H1 (cell line): Measurements from ENCODE around the gene CDK9. TPM values are rescaled to one million over a fixed set of nuclear protein-coding genes. Genes with fewer than 3 reads are reported as not detected.

Source experiments
- CTCF ChIA-PET: fragments of 300-600 bp; sonication (Branson Sonifier 250); formaldehyde crosslinking; loops from one replicate; lab custom pipeline; 2021; ENCODE audit not compliant: partially characterized antibody; lab: Charles Lee
- POLR2A ChIA-PET: fragments of 300-600 bp; sonication (Branson Sonifier 250); formaldehyde crosslinking; loops from one replicate; lab custom pipeline; 2021; ENCODE audit warnings: inconsistent platforms; ENCODE audit not compliant: partially characterized antibody; lab: Charles Lee
- DNase-seq, 2 experiments: peaks; one replicate each; pipeline versions ENCODE4 v3.0.0 to v3.0.0-alpha.2; 2010 to 2022; ENCODE audit warnings: low spot score in 2 of 2, low read depth in 1 of 2, mixed read lengths in 1 of 2
- FAIRE-seq: peaks from 2 replicates; lab custom pipeline; 2011; peaks lifted over from hg19 to GRCh38; lab: Jason Lieb, UNC
- H2AFZ ChIP-seq: 2 replicates; pipeline ENCODE4 v1.8.1; 2012; ENCODE audit warnings: low read length, inconsistent platforms
- H2AK5ac ChIP-seq: 2 replicates; pipeline ENCODE4 v1.6.1; 2013; ENCODE audit warnings: low read depth, low read length
- H2BK120ac ChIP-seq: replicated peaks from 2 replicates; pipeline ENCODE3; 2013; ENCODE audit warnings: low read depth, low read length, inconsistent platforms
- H2BK12ac ChIP-seq: 2 replicates; pipeline ENCODE4 v1.6.1; 2013; ENCODE audit warnings: low read depth, low read length
- H2BK15ac ChIP-seq: 2 replicates; pipeline ENCODE4 v1.6.1; 2013; ENCODE audit warnings: low read length
- H2BK20ac ChIP-seq: 2 replicates; pipeline ENCODE4 v1.6.1; 2013; ENCODE audit warnings: low read length
- H2BK5ac ChIP-seq: 2 replicates; pipeline ENCODE4 v1.6.1; 2013; ENCODE audit warnings: low read depth, low read length
- H3K14ac ChIP-seq: 2 replicates; pipeline ENCODE4 v1.6.1; 2013; ENCODE audit warnings: inconsistent platforms; ENCODE audit not compliant: insufficient read length
- H3K18ac ChIP-seq: 2 replicates; pipeline ENCODE4 v1.6.1; 2013; ENCODE audit warnings: low read length; ENCODE audit errors: extremely low read depth
- H3K23ac ChIP-seq: 2 replicates; pipeline ENCODE4 v1.6.1; 2013; ENCODE audit warnings: inconsistent platforms; ENCODE audit not compliant: insufficient read length
- H3K23me2 ChIP-seq: 2 replicates; pipeline ENCODE4 v1.6.1; 2013; ENCODE audit warnings: low read depth, low read length
- H3K27ac ChIP-seq: 2 replicates; pipeline ENCODE4 v1.6.1; 2011; ENCODE audit warnings: low read depth, low read length, inconsistent platforms
- H3K27me3 ChIP-seq, 4 experiments: replicated peaks in 1 of 4; 1 replicate in 1 of 4; 2 replicates in 3 of 4; pipeline versions ENCODE4 v1.6.1 to v1.8.1; 2011 to 2013; ENCODE audit warnings: low read length in 3 of 4, mild to moderate bottlenecking in 3 of 4, inconsistent platforms in 2 of 4, mixed read lengths in 2 of 4, moderate library complexity in 1 of 4; ENCODE audit not compliant: control insufficient read depth in 3 of 4, insufficient read depth in 3 of 4; ENCODE audit errors: extremely low read depth in 1 of 4
- H3K36me3 ChIP-seq, 4 experiments: 2 replicates each; pipeline versions ENCODE4 v1.6.1 to v1.8.1; 2011 to 2013; ENCODE audit warnings: mild to moderate bottlenecking in 4 of 4, low read length in 3 of 4, moderate library complexity in 2 of 4, control low read depth in 1 of 4, inconsistent platforms in 1 of 4; ENCODE audit not compliant: insufficient read depth in 4 of 4, control insufficient read depth in 2 of 4
- H3K4ac ChIP-seq: replicated peaks from 2 replicates; pipeline ENCODE3; 2013; ENCODE audit warnings: low read length, low read depth, mixed read lengths, inconsistent platforms; ENCODE audit not compliant: insufficient read length
- H3K4me1 ChIP-seq, 4 experiments: replicated peaks in 1 of 4; 1 replicate in 1 of 4; 2 replicates in 3 of 4; pipeline versions ENCODE4 v1.6.1 to v1.8.1; 2011 to 2013; ENCODE audit warnings: low read length in 3 of 4, inconsistent platforms in 2 of 4, mixed read lengths in 1 of 4; ENCODE audit not compliant: insufficient read depth in 4 of 4, control insufficient read depth in 3 of 4
- H3K4me2 ChIP-seq, 2 experiments: 2 replicates each; pipeline versions ENCODE4 v1.6.1 to v1.8.1; 2011 to 2013; ENCODE audit warnings: low read depth in 2 of 2, low read length in 2 of 2, control low read depth in 1 of 2, inconsistent platforms in 1 of 2, mild to moderate bottlenecking in 1 of 2; ENCODE audit not compliant: insufficient read depth in 1 of 2
- H3K4me3 ChIP-seq, 4 experiments: fragments of 200-600, 300-600 bp in 1 of 4; sonication (generic), shearing (Covaris generic), sonication (Bioruptor Twin) in 1 of 4; 2 replicates each; pipeline versions ENCODE4 v1.5.1 to v1.8.1; 2011 to 2016; ENCODE audit warnings: low read length in 4 of 4, low read depth in 3 of 4, control low read depth in 2 of 4, inconsistent platforms in 2 of 4, mild to moderate bottlenecking in 2 of 4, mixed read lengths in 1 of 4, moderate library complexity in 1 of 4; ENCODE audit not compliant: insufficient read depth in 2 of 4; ENCODE audit errors: extremely low read depth in 1 of 4
- H3K56ac ChIP-seq: replicated peaks from 2 replicates; pipeline ENCODE3; 2013; ENCODE audit warnings: low read depth, mild to moderate bottlenecking, mixed read lengths, low read length, inconsistent platforms; ENCODE audit not compliant: insufficient read length
- H3K79me1 ChIP-seq: 2 replicates; pipeline ENCODE4 v1.6.1; 2013; ENCODE audit warnings: low read depth, low read length, control low read depth
- H3K79me2 ChIP-seq, 2 experiments: 2 replicates each; pipeline versions ENCODE4 v1.6.1 to v1.8.1; 2012 to 2013; ENCODE audit warnings: low read length in 2 of 2, mild to moderate bottlenecking in 2 of 2, inconsistent platforms in 1 of 2; ENCODE audit not compliant: insufficient read depth in 2 of 2, control insufficient read depth in 1 of 2
- H3K9ac ChIP-seq, 4 experiments: replicated peaks in 1 of 4; 1 replicate in 1 of 4; 2 replicates in 3 of 4; pipeline versions ENCODE4 v1.6.1 to v1.8.1; 2011 to 2013; ENCODE audit warnings: low read depth in 3 of 4, low read length in 3 of 4, control low read depth in 2 of 4, mild to moderate bottlenecking in 2 of 4, moderate library complexity in 2 of 4, inconsistent platforms in 1 of 4; ENCODE audit errors: extremely low read depth in 1 of 4
- H3K9me3 ChIP-seq, 2 experiments: 2 replicates each; pipeline versions ENCODE4 v1.6.1 to v1.8.1; 2012 to 2013; ENCODE audit warnings: mild to moderate bottlenecking in 2 of 2, moderate library complexity in 2 of 2, control low read depth in 1 of 2, inconsistent platforms in 1 of 2, low read depth in 1 of 2, low read length in 1 of 2, mixed read lengths in 1 of 2; ENCODE audit not compliant: insufficient read depth in 2 of 2
- H4K20me1 ChIP-seq, 2 experiments: replicated peaks in 1 of 2; 2 replicates each; pipeline versions ENCODE3 to v1.8.1; 2011 to 2013; ENCODE audit warnings: inconsistent platforms in 2 of 2, low read length in 2 of 2, mild to moderate bottlenecking in 1 of 2; ENCODE audit not compliant: insufficient read depth in 2 of 2, control insufficient read depth in 1 of 2
- H4K5ac ChIP-seq: 2 replicates; pipeline ENCODE4 v1.6.1; 2013; ENCODE audit warnings: low read length, low read depth, mixed read lengths, inconsistent platforms; ENCODE audit not compliant: insufficient read length
- H4K8ac ChIP-seq: 2 replicates; pipeline ENCODE4 v1.8.0; 2013; ENCODE audit warnings: mild to moderate bottlenecking, moderate library complexity, low read length, inconsistent platforms; ENCODE audit not compliant: insufficient read depth; ENCODE audit errors: extremely low read depth
- H4K91ac ChIP-seq: replicated peaks from 2 replicates; pipeline ENCODE3; 2013; ENCODE audit warnings: low read length, mixed read lengths, inconsistent platforms; ENCODE audit not compliant: insufficient read length
- ATF3 ChIP-seq: IDR thresholded peaks from 2 replicates; pipeline ENCODE4 v1.6.1; 2011; ENCODE audit warnings: low read depth, mild to moderate bottlenecking, low read length; ENCODE audit not compliant: insufficient read depth
- EGR1 ChIP-seq: IDR thresholded peaks from 2 replicates; pipeline ENCODE4 v1.6.1; 2011; ENCODE audit warnings: low read depth, low read length, borderline replicate concordance
- KDM4A ChIP-seq: IDR thresholded peaks from one replicate; pipeline ENCODE4 v1.7.1; 2012; ENCODE audit warnings: low read depth, mild to moderate bottlenecking, moderate library complexity, low read length, inconsistent platforms; ENCODE audit not compliant: severe bottlenecking
- NRF1 ChIP-seq: IDR thresholded peaks from 2 replicates; pipeline ENCODE4 v1.6.1; 2011; ENCODE audit warnings: mild to moderate bottlenecking, low read depth, low read length, improper control_type of control experiment
- POLR2A ChIP-seq, 2 experiments: IDR thresholded peaks; 1 replicate in 1 of 2; 2 replicates in 1 of 2; pipeline ENCODE4 v1.6.1; 2011; ENCODE audit warnings: low read depth in 2 of 2, low read length in 2 of 2, mild to moderate bottlenecking in 2 of 2; ENCODE audit errors: control extremely low read depth in 1 of 2
- RXRA ChIP-seq: IDR thresholded peaks from 2 replicates; pipeline ENCODE4 v1.6.1; 2011; ENCODE audit warnings: low read depth, mild to moderate bottlenecking, low read length, moderate library complexity; ENCODE audit not compliant: insufficient read depth
- SAP30 ChIP-seq: fragments of 300-600 bp; sonication (generic); IDR thresholded peaks from 2 replicates; pipeline ENCODE4 v1.7.1; 2012; ENCODE audit warnings: low read length, moderate library complexity, mild to moderate bottlenecking, inconsistent platforms; ENCODE audit not compliant: insufficient read depth, insufficient replicate concordance
- ZNF274 ChIP-seq: IDR thresholded peaks from 2 replicates; pipeline ENCODE4 v1.7.0; 2012; ENCODE audit warnings: low read length, borderline replicate concordance; ENCODE audit errors: extremely low read depth
- WGBS, 2 experiments: shearing (Covaris generic) in 1 of 2; methylation state at CpG; one replicate each; pipeline versions ENCODE4 v1.1.6 to v1.1.7; 2013 to 2015; ENCODE audit warnings: low lambda C conversion rate in 2 of 2, mixed read lengths in 2 of 2, inconsistent platforms in 1 of 2, low coverage in 1 of 2, missing lambda C conversion rate in 1 of 2; ENCODE audit not compliant: insufficient replicate concordance in 2 of 2, insufficient coverage in 1 of 2, insufficient read length in 1 of 2; ENCODE audit errors: extremely low coverage in 1 of 2, missing lambda C conversion rate in 1 of 2; 5-methylcytosine and 5-hydroxymethylcytosine counted together
- polyA plus RNA-seq, 7 experiments: library from polyadenylated mRNA; depleted of rRNA in 3 of 7; stranded (reverse) in 5 of 7; unstranded in 2 of 7; fragments of >200 nt in 5 of 7; fragments of 200-250 nt in 2 of 7; gene quantifications; 1 replicate in 5 of 7; 2 replicates in 1 of 7; 4 replicates in 1 of 7; pipeline versions ENCODE4 v1.2.1 to v1.2.3, GENCODE V29; 2011 to 2013; ENCODE audit warnings: missing spikeins in 2 of 7, mixed read lengths in 2 of 7
- total RNA-seq: library from RNA; stranded (reverse); fragmentation: NEBNext Ultra II Directional; extraction: Animal tissue kit (Norgen Biotek cat#: 25700); gene quantifications from 2 replicates; pipeline ENCODE4 v1.2.1, GENCODE V29; 2021

The CDK9 gene
- total and polyA plus RNA-seq, 2 of the 8 experiments (the other 6 are each of a cell fraction or from before 2014, with no cell fraction given): 69.1 to 87.5 TPM

GRCh38 chr9:127779136-127779981 is 6.5 kb upstream of the CDK9 start:
- POLR2A ChIA-PET: interaction anchor here (0.7 to 1.7 kb wide), 5 partner anchors 13 to 101 kb away, joined by 3 to 6 read pairs (median 4); no protein-coding TSS in a partner anchor
- no peak for DNase-seq

More at GRCh38 chr9:127779136-127779981, 6.5 kb upstream of the CDK9 start:
- TF ChIP-seq ZNF274: no peak
- TF ChIP-seq KDM4A: no peak
- TF ChIP-seq SAP30: no peak
- TF ChIP-seq ATF3: no peak
- TF ChIP-seq EGR1: no peak
- no peak for TF ChIP-seq POLR2A (IDR thresholded peaks at IDR 0.05; ENCODE audit: control extremely low read depth in 1 of 2, low read depth in 2 of 2, low read length in 2 of 2)
- no peak for TF ChIP-seq RXRA
- no peak for TF ChIP-seq NRF1
- TF ChIP-seq, all 59 proteins: peak for 0
- peak overlapping the region; percentile 32; the same call in 1 of the 2 replicates for H2AK5ac ChIP-seq
- no peak overlapping the region; the same call in 1 of the 2 replicates for H4K8ac ChIP-seq
- no peak overlapping the region; the same call in 1 of the 2 replicates for H3K27ac ChIP-seq
- peak overlapping the region in 2 of 4 experiments; percentile 13 to 31; a peak in 2 of 7 replicates for H3K9ac ChIP-seq
- 0 out of 2 replicates have a peak overlapping the region, but pooled peaks have one; percentile 61 for H2BK20ac ChIP-seq
- no peak overlapping the region for H3K4me2 ChIP-seq
- no peaks in the 10 kb centered on the region for H3K23me2 ChIP-seq
- H3K36me3 ChIP-seq: no peaks in the 10 kb centered on the region
- no peak overlapping the region for H2AFZ ChIP-seq
- H3K18ac ChIP-seq: peak overlapping the region; percentile 51; the same call in 1 of the 2 replicates
- H2BK120ac ChIP-seq: peak overlapping the region; percentile 84
- no peaks in the 10 kb centered on the region for H3K79me2 ChIP-seq
- no peak overlapping the region for H3K56ac ChIP-seq
- H2BK12ac ChIP-seq: peak overlapping the region; percentile 93; the same call in 1 of the 2 replicates
- H2BK5ac ChIP-seq: peak overlapping the region; percentile 68; the same call in 1 of the 2 replicates
- no peaks in the 10 kb centered on the region for H3K79me1 ChIP-seq
- 86% methylated on average over 17 of the region's 17 CpGs; no CpG with 5 or more reads in 1 of the 2 experiments for WGBS, 2 experiments
- H3K27me3 ChIP-seq: no peaks in the 10 kb centered on the region
- H3K4me3 ChIP-seq: no peak overlapping the region
- CTCF ChIA-PET: interaction anchor here (0.7 to 16.2 kb wide), 13 partner anchors 12 to 142 kb away, joined by 3 to 227 read pairs (median 4); partner anchors contain the start of genes CFAP157 and TOR2A
- H3K23ac ChIP-seq: no peak overlapping the region
- no peak overlapping the region for H3K4ac ChIP-seq
- H3K9me3 ChIP-seq: no peaks in the 10 kb centered on the region
- peak overlapping the region; percentile 47 for H4K5ac ChIP-seq
- H3K14ac ChIP-seq: no peak overlapping the region
- H4K20me1 ChIP-seq: no peaks in the 10 kb centered on the region
- no peak for FAIRE-seq
- H4K91ac ChIP-seq: peak overlapping the region; percentile 80
- peak overlapping the region; percentile 92; the same call in 1 of the 2 replicates for H2BK15ac ChIP-seq
- H3K4me1 ChIP-seq: peaks cover 0 to 20% (median 15%) of the 10 kb centered on the region in 4 experiments; a peak in 6 of 7 replicates
